ENCODE results near the gene CFAP44. TPM values are rescaled to one million over a fixed set of nuclear protein-coding genes. Genes with fewer than 3 reads are reported as not detected.
A peak's percentile ranks its signal among the peaks of the same experiment; 100 is the strongest.
"Not testable (repeated sequence)": the region's sequence is repeated elsewhere in the genome, so short reads cannot be mapped to it uniquely, and the experiment has no call there.

CFAP44 gene, protein sequence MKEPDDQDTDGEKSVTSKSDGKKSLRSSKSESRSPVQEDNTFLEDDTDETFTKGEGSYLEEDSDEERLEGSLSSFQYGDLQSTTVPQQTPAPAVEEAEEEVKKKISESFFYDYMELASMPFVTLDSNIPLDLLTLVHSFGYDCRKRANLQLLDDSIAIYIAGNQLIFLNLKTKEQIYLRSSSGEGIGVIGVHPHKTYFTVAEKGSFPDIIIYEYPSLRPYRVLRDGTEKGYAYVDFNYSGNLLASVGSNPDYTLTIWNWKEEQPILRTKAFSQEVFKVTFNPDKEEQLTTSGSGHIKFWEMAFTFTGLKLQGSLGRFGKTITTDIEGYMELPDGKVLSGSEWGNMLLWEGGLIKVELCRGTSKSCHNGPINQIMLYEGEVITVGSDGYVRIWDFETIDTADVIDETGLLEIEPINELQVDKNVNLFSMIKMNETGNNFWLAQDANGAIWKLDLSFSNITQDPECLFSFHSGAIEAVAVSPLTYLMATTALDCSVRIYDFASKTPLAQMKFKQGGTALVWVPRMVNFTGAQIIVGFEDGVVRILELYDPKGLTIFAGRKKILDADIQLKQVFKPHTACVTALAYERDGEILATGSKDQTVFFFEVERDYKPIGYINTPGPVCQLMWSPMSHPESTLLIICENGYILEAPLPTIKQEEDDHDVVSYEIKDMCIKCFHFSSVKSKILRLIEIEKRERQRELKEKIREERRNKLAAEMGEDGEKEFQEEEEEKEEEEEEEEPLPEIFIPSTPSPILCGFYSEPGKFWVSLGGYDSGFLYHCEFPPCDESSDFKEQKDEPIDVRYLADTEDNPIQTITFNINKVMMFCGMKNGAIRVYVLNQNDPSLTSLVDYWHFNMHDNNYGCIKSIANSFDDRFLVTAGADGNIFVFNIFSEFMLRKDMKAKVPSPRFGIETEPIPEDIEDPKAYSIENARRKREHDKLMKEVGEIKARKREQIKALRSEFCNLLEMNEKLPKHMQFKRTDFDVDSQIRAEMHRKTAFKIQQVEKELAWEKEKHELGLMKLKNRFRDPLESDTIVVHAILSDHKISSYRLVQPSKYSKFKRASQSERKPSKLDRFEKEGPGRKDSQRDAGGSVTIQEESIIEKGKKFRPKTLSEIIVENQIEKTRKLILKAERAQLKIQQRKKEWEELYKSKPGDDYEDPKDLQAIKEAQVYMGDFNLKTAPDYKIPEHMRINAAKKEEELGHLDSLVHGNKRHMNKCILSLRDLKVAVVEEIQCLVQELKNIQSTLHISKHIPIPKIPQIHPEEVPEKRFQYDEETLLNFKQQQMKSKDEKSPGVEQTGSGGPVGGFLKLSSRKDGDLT (N-terminal part only)
- 1 to 10 TPM; 2.8 to 3.2 TPM for total RNA-seq
- long read RNA-seq, result 0 reads

DNA sequence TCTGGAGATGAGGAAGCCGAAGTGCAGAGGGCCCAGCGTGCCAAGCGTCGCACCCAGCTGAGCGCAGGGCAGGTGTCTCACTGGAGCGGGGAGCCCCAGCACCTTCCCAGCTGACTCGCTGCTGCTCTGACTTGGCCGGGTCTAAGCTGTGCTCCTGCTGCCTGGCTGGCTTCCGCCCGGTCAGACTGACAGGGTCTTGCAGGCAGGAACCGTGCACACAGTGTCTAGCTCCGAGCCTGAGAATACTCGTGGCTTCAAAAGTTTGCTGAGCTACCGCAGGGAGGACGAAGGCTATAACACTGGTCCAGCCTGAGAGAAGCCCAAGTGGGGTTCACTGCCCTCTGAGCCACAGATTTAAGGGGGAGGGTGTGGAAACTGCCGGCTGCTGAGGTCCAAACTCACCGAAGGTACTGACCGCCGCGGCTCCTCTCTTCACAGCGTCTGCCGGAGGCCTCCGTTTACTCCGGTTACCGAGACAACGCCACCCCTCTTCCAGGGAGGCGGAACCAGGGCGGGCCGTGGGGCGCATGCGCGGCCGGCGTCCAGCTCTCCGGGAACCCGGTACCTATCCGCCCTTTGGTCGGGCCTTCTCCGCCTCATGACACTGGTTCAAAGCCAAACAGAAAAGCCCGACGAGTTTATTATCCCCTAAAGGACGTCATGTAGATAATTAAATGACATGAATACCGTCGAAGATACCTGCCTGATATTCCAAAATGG lies at the start of gene CFAP44:
Gene CFAP44 (minus strand): TSS at position 443 of the 720 bp plus-strand sequence. CDS start 7,829 bp downstream, outside the sequence.
- DNase-seq, result peak; percentile 85
- intact Hi-C loops (cut with DNase I), result no loop called here
- ATAC-seq, result peak; percentile 95 to 97

DNA sequence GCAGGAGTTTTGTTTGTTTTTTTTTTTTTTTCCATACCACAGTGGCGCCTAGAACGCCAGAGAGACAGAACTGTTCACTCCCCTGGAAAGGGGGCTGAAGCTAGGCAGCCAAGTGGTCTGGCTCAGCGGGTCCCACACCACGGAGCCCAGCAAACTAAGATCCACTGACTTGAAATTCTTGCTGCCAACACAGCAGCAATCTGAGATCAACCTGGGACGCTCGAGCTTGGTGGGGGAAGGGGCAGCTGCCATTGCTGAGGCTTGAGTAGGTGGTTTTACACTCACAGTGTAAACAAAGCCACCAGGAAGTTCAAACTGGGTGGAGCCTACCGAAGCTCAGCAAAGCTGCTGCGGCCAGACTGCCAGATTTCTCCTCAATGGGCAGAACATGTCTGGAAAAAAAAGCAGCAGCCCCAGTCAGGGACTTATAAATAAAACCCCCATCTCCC lies 43.9 kb upstream of the CFAP44 start:
- intact Hi-C loops (cut with DNase I), result no loop called here
- ATAC-seq, result no peak

DNA sequence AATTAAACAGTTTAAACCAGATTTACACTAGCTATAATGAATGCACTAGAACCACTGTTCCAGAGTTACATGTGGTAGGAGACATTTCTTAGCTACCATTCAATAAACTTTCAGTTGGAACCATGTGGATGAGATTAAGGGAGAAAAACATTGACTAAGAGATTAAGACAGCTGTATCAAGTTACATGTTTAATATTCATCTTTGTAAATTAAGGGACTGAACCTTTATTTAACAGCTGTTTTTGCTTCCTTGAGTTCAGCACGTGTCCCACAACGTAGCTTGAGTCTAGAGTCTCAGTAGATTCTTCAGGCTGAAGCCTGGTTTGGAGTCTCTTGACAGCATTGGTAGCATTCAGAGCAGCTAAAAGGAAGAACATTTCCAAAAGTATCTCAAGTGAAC lies 27.2 kb upstream of the CFAP44 start:
- ATAC-seq, result no peak
- intact Hi-C loops (cut with DNase I), result no loop called here
- DNase-seq, result no peak

More for the DNA sequence above, 43.9 kb upstream of the CFAP44 start:
- DNase-seq, result no peak

DNA sequence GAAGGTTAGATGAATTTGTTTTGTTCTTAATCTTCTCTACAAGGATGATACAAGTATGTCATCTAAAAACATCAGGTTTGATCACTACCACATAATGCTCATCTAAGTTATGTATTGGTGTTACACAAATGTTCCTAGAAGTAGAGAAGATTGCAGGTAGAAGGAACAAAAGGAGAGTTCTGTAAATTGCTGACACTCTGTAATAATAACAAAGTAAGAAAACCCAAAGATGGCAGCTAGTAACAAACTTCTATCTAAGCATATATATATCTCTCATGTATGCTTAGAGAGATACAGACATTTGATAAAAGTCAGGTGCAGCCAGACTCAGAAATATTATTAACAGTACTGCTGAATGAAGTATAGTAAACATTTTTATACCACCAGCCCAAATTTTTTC lies 20.2 kb upstream of the CFAP44 start:
- no peak for DNase-seq
- intact Hi-C loops (cut with DNase I), result no loop called here
- ATAC-seq, result no peak

DNA sequence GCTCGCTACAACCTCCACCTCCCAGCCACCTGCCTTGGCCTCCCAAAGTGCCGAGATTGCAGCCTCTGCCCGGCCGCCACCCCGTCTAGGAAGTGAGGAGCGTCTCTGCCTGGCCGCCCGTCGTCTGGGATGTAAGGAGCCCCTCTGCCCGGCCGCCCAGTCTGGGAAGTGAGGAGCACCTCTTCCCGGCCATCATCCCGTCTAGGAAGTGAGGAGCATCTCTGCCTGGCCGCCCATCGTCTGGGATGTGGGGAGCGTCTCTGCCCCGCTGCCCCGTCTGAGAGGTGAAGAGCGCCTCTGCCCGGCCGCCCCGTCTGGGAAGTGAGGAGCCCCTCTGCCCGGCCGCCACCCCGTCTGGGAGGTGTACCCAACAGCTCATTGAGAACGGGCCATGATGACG lies 17.3 kb upstream of the CFAP44 start:
- DNase-seq; intact Hi-C loops (cut with DNase I); ATAC-seq: not testable (repeated sequence)

DNA sequence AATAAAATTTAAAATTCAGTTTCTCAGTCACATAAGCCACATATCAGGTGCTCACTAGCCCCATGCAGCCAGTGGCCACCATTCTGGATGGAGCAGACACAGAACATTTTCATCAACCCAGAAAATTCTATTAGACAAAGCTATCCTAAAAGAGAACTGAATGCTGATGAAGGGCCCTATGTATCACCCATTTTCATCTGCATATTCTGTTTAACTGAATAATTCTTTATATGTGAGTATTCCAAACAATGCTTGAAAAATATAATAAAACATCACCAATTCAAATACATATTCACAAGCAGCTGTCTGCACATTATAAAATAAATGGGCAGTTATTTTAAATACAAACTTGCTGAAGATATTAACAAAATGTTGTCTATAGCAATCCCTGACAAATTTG lies 14.2 kb upstream of the CFAP44 start:
- intact Hi-C loops (cut with DNase I), result no loop called here
- DNase-seq, result no peak
- no peak for ATAC-seq

DNA sequence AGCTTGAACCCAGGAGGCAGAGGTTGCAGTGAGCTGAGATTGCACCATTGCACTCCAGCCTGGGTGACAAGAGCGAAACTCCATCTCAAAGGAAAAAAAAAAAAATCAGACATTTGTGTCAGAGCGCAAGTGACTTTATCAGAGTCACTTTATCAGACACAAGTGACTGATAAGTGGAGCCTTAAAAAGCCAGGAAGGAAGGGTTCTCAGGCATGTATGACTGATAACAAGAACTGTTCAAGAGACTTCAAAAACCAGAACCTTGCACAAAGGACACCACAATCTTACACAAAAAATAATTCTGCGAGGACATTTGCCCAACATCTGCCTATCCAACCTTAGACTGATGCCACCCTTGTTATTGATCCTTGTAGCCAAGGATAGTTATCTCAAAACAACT lies 13.3 kb upstream of the CFAP44 start:
- intact Hi-C loops (cut with DNase I), result no loop called here
- DNase-seq (no peak), ATAC-seq (no peak)

DNA sequence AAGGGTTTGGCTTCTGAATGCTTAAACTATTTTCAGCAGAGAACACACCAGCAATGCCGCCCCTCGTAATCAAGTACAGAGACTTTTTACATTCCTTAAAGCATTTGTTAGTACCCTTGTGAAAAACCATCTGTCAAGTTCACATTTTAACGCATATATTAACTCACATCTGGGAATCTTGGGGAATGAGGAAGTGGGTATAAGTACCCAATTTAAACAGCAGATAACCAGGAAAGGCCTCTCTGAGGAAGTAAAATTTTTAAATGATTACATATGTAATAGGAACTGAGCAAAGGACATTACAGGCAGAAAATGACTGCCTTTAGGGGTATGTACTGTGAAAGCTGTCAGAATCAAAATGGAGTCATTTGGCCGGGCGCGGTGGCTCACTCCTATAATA lies 12.8 kb upstream of the CFAP44 start:
- intact Hi-C loops (cut with DNase I), result no loop called here
- ATAC-seq, result no peak
- no peak for DNase-seq

DNA sequence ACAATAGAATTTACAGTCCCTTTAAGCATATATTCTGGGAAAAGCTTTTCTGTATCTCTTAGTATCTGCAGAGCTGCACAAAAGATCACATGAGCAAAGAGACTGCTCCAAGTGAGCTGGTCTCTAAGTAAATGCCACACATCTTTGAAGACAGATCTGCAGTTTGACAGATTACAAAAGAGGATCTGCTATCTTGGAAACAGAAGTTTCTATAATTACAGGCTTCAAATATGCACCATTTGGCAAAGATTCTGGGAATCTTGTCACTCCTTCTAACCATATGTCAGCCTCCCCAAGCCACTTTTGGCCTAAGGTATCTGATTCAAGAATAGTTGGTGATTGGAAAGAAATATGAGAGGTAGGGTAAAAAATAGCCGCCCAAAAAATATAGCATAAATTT lies 9.6 kb upstream of the CFAP44 start:
- ATAC-seq, result no peak
- no peak for DNase-seq
- intact Hi-C loops (cut with DNase I), result no loop called here

DNA sequence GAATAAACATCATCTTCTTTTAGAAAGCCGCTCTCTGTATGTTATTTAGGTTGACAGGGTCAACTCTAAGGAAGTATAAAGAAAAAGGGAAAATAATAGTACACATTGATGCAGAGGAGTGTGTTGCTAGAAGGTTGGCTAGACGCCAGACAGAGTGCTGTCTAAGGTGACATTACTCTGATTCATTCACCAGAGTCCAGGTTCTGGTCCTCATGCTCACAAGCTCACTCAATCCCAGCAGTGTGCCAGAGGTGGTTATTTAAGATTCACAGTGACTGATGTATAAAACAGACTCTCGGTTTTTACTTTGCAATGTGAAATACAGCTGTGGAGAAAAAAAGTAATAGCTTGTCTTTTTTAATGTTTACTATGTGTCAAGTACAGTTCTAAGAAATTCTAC lies 1.7 kb downstream of the CFAP44 start:
- intact Hi-C loops (cut with DNase I), result no loop called here
- no peak for ATAC-seq

DNA sequence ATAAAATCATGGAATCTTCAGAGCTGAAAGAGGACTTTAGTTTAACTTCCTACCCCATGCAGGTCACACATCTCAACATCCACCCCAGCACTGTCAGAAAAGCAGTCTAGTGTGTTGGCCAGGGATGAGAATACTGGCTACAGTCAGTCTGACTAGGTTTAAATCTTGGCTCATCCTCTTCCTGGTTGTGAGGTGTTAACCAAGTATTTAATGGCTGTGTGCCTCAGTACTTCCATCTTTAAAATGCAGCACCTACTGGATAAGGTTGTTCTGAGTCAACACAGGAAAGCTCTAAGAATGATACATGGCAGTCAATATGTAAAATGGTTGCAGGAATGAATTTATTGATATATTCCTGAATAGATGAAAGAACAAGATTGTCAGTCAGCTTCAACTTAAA lies 3.1 kb downstream of the CFAP44 start:
- DNase-seq (no peak), ATAC-seq (no peak)
- intact Hi-C loops (cut with DNase I), result no loop called here

More for the DNA sequence above, 1.7 kb downstream of the CFAP44 start:
- DNase-seq, result no peak

DNA sequence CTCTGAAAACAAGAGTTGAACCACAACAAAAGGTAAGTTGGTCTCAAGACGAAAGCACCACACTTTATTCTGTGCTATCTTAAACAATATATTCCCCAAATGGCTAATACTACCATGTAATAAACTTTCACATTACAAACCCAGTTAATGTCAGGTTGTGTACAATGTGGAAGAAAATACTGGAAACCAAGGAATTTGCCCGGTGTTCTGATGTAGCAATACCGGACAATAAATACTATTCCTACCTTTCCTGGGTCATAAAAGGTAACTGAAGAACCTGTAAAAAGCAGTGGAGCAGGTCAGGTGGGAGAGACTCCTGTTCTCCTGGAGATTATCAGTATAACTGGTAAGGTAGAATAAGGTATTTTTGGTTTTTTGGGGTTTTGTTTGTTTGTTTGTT lies 3.9 kb downstream of the CFAP44 start:
- intact Hi-C loops (cut with DNase I), result no loop called here
- DNase-seq, result no peak
- ATAC-seq, result no peak

DNA sequence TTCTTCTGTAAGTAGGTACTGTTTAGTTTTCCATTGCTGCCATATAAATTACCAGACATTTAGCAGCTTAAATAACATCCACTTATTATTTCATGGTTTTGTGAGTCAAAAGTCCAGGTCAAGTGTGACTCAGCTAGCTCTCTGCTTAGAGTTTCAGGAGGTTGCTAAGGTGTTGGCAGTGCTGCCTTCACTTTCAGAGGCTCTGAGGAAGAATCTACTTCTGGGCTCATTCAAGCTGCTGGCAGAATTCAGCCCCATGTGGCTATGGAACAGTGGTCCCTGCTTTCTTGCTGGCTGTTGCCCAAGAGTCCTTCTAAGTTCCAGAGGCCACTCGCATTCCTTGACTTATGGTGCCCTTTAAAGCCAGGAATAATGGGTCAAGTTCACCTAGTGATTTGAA lies 4.5 kb downstream of the CFAP44 start:
- ATAC-seq, result peak in 1 of 2 donors; percentile 50
- intact Hi-C loops (cut with DNase I), result no loop called here
- no peak for DNase-seq

DNA sequence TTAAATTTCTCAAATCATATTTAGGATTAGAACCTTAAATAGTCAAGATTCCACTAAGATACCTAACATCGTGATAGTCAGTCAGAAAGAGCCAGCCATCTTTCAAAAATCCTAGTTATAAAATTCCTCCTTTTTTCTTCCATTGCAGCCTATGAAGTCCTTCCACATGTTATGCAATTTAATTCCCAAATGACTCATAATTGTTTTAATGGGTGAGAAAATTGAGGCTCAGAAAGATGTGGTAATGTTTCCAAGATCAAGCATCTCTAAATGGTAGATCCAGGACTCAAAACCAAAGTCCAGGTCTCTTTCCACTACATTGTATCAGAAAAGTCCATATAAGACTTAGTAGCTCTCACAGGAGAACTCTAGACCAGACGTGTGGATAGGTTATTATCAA lies 9.5 kb downstream of the CFAP44 start:
- no peak for ATAC-seq
- intact Hi-C loops (cut with DNase I), result no loop called here
- no peak for DNase-seq

DNA sequence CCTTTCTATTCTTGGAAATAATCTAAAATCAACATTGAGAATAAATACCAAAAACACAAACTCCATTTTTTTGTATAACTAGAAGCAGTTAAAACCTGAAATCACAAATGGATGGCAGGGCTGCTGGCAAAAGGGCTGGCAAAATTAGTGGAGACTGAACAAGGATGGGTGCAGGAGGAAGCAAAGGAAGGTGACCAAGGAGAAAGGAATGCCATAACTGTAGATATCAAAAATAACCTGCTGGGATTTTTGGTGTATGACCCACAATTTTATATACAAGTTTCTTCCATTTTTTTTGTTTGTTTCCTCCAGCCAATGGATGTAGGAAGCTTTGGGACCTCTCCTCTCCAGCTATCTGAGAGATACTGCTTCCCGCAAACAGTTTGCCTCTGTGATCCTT lies 12.7 kb downstream of the CFAP44 start:
- DNase-seq (no peak), ATAC-seq (no peak)
- intact Hi-C loops (cut with DNase I), result no loop called here

DNA sequence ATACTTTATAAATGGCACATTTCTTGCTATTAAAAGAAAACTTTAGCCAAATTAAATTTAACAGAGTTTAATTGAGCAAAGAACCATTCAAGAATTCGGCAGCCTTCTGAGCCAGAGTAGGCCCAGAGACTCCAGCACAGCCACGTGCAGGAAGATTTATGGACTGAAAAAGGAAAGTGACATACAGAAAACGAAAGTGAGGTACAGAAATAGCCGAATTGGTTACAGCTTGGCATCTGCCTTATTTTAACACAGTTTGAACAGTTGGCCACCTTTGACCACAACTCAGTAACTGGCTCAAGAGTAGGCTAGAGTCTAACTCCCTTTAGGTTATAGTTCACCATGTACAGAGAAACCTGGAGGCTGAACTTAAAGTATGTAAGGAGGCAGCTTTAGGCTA lies 17.6 kb downstream of the CFAP44 start:
- no peak for DNase-seq
- intact Hi-C loops (cut with DNase I), result no loop called here
- no peak for ATAC-seq

DNA sequence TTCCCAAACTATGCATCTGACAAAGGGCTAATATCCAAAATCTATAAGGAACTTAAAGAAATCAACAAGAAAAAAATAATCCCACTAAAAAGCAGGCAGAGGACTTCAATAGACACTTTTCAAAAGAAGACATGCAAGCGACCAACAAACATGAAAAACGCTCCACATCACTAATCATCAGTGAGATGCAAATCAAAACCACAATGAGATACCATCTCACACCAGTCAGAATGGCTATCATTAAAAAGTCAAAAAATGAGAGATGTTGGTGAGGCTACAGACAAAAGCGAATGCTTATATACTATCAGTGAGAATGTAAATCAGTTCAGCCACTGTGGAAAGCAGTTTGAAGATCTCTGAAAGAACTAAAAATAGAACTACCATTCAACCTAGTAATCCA lies 20.2 kb downstream of the CFAP44 start:
- no peak for ATAC-seq
- intact Hi-C loops (cut with DNase I), result no loop called here
- DNase-seq, result no peak

DNA sequence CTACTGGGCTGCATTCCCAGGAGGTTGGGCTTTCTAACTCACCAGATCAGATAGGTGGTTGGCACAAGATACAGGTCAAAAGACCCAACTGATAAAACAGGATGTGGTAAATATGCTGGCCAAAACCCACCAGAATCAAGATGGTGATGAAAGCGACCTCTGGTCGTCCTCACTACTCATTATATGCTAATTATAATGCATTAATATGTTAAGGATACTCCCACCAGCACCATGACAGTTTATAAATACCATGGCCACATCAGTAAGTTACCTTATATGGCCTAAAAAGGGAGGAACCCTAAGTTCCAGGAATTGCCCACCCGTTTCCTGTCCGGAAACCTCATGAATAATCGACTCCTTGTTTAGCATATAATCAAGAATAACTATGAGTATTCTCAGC lies 31.6 kb downstream of the CFAP44 start:
- no peak for DNase-seq
- intact Hi-C loops (cut with DNase I), result no loop called here
- no peak for ATAC-seq

DNA sequence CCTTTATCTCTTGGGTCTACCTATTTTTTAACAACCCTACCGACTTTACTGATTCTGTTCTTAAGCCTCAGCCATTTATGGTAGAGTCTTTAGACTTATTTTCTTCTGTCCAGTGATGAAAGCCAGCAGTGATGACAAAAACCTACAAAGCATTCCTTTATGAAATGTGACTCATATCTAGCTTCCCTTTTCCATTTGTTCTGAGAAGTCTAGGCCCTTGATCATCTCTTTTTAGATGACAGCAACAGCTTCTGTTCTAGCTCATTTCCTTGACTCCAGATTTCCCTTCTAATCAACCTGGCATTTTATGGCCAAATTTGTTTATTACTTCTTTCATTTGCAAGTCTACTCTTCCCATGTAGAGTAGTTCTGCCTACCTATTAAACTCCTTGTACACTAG lies 36.1 kb downstream of the CFAP44 start:
- no peak for ATAC-seq
- intact Hi-C loops (cut with DNase I), result no loop called here
- DNase-seq, result no peak

Measured in left cardiac atrium (tissue), 4 donors.